Inferior parietal cortex (tissue), 1 donor: Measurements from ENCODE around the gene CREBRF.
"Not testable (repeated sequence)": the region's sequence is repeated elsewhere in the genome, so short reads cannot be mapped to it uniquely, and the experiment has no call there.

ENCODE experiments used
- DNase-seq: peaks from one replicate; pipeline ENCODE4 v3.0.0-alpha.2; 2016; ENCODE audit errors: extremely low spot score

CREBRF gene

GRCh38 chr5:173154619-173155018, 98.5 kb downstream of the CREBRF start:
- not testable (repeated sequence) for DNase-seq

DNA sequence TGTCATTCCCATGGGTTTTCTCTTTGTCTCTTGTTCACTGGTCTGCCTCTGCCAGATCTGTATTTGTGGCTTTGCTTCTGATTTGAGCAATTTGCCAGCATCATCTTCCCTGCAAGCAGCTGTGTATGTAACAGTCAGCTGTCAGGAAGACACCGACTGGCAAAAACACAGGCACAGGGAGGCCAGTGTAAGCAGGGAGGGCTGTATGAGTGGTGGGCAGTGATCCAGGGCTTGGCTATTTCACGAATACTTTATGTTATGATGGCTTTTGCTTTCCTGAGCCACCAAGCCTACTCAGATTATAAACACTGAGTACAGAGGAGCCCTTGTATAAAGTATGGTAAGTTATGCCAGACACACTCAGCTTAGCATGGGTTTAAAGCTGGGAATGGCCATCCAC, 99.8 kb downstream of the CREBRF start:
- DNase-seq = peak; percentile 41

DNA sequence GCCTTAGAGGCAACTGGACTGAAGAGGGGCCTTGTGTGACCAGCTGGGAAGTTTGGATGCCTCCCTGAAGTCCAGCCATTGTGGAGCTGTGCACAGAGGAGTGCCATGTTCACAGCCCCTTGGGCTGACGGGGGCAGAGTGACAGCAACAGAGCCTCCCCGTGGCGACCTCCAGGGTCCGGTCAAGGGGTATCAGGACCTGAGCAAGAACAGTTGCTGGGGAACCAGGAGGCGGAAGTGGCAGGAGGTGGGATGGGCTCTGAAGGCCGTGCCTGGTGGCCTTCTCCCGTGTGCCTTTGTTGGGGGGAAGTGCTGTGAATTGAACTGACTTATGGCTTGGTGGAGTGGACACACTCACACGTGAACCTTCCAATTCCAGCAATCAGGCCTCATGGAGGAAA, 102.2 kb downstream of the CREBRF start:
- DNase-seq = no peak

- DNase-seq = no peak
These were observed 103.1 kb downstream of the CREBRF start for GRCh38 chr5:173159256-173159655.

DNA sequence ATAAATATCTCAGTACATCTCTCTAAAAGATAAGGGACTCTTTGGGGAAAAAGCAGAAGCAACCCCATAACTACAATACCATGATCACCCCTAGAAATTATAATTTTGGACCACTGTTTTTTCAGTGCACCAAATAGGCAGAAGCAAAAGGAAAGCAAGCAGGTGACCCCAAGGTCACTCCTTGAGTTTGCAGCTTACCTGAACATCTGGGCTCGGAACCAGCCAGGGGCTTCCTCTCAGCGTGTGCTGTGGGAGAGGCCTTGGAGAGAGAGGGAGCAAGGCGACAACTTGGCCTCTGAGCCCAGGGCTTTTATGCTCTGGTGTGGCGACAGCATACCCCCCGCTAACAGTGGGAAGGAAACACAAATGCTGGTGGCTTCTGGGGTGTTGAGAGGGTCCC, 105.0 kb downstream of the CREBRF start:
- no peak for DNase-seq

GRCh38 chr5:173163219-173163618, 107.1 kb downstream of the CREBRF start:
- no peak for DNase-seq

- no peak for DNase-seq
These were observed 109.2 kb downstream of the CREBRF start for GRCh38 chr5:173165177-173166016.

DNA sequence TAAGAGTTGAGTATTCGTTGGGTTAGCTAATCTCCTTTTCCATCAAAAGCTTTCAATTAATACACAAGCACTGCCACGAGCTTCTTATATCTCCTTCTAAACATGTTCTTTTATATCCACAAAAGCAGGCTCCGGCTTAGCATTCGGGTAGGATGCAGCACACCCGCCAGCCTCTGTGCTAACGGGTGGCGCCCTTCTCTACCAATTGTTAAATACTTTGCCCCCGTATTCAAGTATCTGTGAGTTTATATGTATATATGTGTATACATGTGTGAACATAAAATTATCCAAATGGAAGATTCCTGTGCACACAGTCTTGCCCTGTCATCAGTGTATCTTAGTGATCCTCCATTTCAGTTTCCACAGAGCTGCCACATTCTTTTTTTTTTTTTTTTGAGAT, 116.0 kb downstream of the CREBRF start:
- no peak for DNase-seq

- DNase-seq = no peak
These were observed 119.4 kb downstream of the CREBRF start for GRCh38 chr5:173175523-173175922.

- DNase-seq = no peak
These were observed 122.3 kb downstream of the CREBRF start for GRCh38 chr5:173178369-173178910.

- DNase-seq = no peak
These were observed 124.2 kb downstream of the CREBRF start for GRCh38 chr5:173180331-173180730.

DNA sequence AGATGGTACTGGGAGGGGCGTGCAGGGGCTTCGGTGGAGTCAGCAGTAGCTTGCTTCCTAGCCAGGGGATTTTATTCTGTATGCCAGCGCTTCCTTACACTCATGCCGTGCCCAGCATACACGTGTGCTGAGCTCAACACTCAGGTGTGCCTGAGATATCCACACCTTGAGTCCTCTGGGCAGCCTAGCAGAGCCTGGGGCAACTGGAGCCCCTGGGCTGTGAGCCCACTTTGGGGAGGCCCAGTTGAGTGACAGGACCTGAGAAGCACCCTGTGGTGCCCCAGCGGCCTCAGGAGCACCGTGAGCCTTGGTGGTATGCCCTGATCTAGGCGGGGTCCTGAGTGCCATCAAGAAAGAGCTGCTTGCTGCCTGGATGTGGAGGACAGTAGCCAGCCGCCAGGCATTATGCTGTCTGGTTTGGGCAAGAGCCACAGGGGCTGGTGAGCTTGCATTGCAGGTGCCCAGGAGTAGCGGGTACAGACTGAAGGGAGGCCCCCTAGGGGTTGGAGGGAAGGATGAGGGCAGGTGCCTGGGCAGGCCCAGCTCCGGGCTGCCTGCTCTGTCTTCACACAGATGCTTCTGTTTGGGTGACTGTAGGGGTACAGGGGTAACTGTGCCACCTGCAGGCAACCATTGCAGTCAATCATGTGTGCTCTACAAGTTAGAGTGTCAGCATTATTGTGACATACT, 131.0 kb downstream of the CREBRF start:
- no peak for DNase-seq

- no peak for DNase-seq
These were observed 132.1 kb downstream of the CREBRF start for GRCh38 chr5:173188280-173188679.
